Measurements from ENCODE around the gene NFIC.

The NFIC gene

DNA sequence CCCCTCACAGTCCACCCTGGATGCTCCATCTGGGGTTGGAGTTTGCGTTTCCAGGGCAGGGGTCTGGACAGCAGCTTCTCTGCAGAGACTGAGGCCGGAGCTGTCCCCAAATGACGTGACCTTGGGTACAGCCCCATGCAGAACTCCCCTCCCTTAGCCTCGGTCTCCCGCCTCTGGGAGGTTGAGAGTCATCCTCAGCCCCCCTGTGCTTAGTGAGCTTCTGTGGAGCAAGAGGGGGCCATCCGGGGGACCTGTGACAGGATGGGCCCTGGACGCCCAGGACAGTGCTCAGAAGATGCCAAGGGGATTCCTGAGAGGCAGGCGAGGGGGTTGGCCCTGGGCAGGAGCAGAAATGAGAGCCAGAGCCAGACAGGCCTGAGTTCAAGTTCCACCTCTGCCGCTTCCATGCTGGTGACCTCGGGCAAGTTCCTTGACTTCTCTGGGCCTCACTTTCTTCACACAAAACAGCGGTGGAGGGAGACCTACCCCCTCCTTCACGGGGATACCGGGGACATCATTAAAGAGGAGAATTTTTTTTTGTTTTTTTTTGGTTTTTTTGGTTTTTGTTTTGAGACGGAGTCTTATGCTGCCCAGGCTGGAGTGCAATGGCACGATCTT is 93.7 kb downstream of the NFIC start:
- DNase-seq (ENCODE audit: low read depth, low spot score): no peak
- no peak for TF ChIP-seq EZH2 (IDR thresholded peaks at IDR 0.05)
- TF ChIP-seq FOXP2 (optimal IDR thresholded peaks at IDR 0.05; ENCODE audit: control extremely low read depth, extremely low read length, insufficient read depth): no peak
- no peak for TF ChIP-seq POLR2AphosphoS5 (IDR thresholded peaks at IDR 0.05; ENCODE audit: borderline replicate concordance, low read depth, low read length)
- no peaks in the 10 kb centered on the region for H3K9me3 ChIP-seq (ENCODE audit: low read depth, low read length)
- H3K27ac ChIP-seq: no peak overlapping the region
- H3K36me3 ChIP-seq (ENCODE audit: insufficient read depth, low read length): peaks cover 22% of the 10 kb centered on the region
- H3K9ac ChIP-seq (ENCODE audit: insufficient read length): no peak overlapping the region
- H3K4me3 ChIP-seq: no peak overlapping the region

DNA sequence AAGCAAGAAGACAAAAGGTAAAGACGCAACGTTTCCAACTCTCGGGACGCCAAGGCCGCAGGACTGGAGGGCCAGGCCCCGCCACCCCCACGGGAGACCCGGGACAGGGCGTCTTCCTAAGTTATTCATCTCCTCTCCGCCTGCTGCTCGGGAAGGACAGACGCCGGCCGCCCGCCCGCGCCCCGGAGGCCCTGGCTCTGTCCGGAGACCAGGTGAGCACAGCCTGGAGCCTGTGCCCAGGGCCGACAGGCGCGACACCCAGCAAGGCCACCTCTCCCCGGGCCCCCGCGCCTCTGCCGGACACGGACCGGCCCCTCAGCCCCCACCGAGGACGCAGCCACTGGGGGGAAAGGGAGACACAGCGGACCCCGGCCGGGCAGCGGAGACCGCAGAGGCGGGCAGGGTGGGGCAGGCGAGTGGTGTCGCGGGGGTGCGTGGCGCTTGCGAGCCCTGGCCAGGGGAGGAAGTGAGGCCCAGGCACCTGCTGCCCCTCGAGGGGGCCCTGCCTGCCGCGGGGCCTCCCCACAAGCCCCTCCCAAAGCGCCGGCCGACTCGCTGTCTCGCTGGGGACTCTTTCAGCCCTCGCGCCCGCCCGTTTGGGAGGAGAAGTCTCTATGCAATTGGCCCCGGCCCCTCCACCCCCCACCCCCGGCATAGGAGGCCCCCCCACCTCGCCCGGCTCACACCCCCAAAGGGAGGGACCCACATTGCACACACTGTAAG is 96.8 kb downstream of the NFIC start:
- Histone ChIP-seq H3K27ac (no peak overlapping the region), H3K36me3 (ENCODE audit: insufficient read depth, low read length) (peaks cover 15% of the 10 kb centered on the region), H3K4me3 (no peak overlapping the region), H3K9me3 (ENCODE audit: low read depth, low read length) (no peaks in the 10 kb centered on the region), H3K9ac (ENCODE audit: insufficient read length) (no peak overlapping the region)
- no peak for DNase-seq (ENCODE audit: low read depth, low spot score)
- TF ChIP-seq EZH2 (IDR thresholded peaks at IDR 0.05): no peak
- no peak for TF ChIP-seq FOXP2 (optimal IDR thresholded peaks at IDR 0.05; ENCODE audit: control extremely low read depth, extremely low read length, insufficient read depth)
- no peak for TF ChIP-seq POLR2AphosphoS5 (IDR thresholded peaks at IDR 0.05; ENCODE audit: borderline replicate concordance, low read depth, low read length)

DNA sequence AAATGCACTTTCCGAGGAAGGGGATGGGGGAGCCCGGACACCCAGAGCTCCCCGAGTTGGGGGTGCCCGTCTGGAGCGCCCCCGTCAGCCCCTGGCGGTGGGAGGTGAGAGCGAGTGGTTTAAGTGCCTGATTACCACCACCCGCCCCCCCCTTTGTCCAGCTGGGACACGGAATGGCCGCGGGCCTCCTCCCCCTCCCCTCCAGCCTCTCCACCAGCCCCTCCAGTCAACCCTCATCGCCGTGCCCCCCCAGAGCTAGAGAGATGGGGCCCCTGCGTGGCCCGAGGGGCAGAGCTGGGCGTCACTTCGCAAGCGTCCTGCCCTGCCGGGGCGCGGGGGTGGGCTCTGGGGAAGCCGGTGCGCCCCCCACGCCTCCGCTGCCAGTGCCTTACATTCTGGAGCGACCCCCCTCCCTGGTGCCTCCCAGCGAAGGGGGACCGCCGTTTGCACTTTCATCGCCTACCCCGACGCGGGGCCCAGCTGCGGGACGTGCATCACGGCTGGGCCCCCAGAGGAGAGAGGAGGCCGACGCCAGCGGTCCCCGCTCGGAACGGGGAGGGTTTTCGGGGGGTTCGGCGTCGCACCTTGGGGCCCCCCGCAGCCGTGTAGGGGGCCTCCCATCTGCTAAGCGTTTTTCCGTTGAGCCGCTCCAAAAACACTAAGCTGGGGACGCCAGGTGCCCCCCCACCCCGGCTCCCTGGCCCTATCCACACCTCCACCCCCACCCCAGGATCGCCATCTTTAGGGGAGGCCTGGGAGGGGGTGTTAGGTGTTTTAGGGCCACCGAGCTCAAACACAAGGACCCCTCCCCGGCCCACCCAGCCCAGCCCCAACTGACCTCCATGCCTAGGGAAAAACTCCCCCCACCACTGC is 97.6 kb downstream of the NFIC start:
- Histone ChIP-seq H3K9ac (ENCODE audit: insufficient read length) (no peak overlapping the region), H3K27ac (no peak overlapping the region), H3K9me3 (ENCODE audit: low read depth, low read length) (no peaks in the 10 kb centered on the region), H3K4me3 (no peak overlapping the region), H3K36me3 (ENCODE audit: insufficient read depth, low read length) (peaks cover 15% of the 10 kb centered on the region)
- TF ChIP-seq EZH2 (IDR thresholded peaks at IDR 0.05): no peak
- no peak for TF ChIP-seq POLR2AphosphoS5 (IDR thresholded peaks at IDR 0.05; ENCODE audit: borderline replicate concordance, low read depth, low read length)
- TF ChIP-seq FOXP2 (optimal IDR thresholded peaks at IDR 0.05; ENCODE audit: control extremely low read depth, extremely low read length, insufficient read depth): no peak
- no peak for DNase-seq (ENCODE audit: low read depth, low spot score)

DNA sequence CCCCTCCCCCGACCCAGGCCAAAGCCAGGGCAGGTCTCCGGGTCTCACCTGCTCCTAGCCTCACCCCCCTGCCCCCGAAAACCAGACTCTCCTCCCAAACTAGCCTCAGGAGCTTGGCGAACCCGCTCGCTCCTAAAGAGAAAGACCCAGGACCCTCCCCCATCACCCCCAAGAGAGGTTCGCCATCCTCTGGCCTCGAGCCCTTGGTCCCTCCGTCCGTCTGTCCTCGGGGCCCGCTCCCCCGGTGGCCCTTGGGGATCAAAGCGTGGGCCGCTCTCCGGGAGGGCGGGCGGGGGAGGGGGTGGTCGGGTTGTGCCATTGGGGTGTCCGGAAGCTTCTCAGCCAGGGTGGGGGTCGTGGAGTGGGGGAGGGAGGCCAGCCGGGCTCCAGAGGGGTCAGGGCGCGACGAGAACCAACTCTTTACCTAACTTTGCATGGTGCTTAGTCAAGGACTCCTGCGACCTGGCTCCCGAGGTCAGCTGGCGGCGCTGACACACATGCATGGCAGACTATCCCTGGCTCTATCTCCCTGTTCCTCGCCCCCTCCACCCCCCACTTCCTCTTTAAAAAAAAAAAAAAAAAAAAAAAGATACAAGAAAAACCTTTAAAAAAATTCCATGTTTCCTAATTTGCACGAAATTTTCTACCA is 98.3 kb downstream of the NFIC start:
- Histone ChIP-seq H3K9ac (ENCODE audit: insufficient read length) (no peak overlapping the region), H3K27ac (no peak overlapping the region), H3K9me3 (ENCODE audit: low read depth, low read length) (no peaks in the 10 kb centered on the region), H3K36me3 (ENCODE audit: insufficient read depth, low read length) (peaks cover 13% of the 10 kb centered on the region), H3K4me3 (no peak overlapping the region)
- TF ChIP-seq EZH2 (IDR thresholded peaks at IDR 0.05) (no peak), POLR2AphosphoS5 (IDR thresholded peaks at IDR 0.05; ENCODE audit: borderline replicate concordance, low read depth, low read length) (no peak), FOXP2 (optimal IDR thresholded peaks at IDR 0.05; ENCODE audit: control extremely low read depth, extremely low read length, insufficient read depth) (no peak)
- DNase-seq (ENCODE audit: low read depth, low spot score): no peak

DNA sequence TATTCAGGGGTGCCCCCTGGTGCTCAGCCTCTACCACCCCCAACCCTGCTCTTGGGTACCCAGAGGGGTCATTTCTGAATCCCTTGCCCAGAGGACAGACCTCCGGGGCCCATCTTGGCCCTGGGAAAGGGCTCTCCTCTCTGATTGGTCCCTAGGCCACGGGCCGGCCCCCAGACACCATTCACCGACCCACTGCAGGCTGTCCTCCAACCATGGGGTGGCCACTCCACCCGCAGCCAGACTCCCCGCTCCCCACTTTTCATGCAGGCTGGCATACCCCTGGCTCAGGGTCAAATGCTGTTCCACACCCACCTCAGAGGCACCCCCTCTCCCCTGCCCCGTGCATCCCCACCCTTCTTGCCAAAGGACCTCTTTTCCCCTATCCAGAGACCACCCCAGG is 99.2 kb downstream of the NFIC start:
- no peaks in the 10 kb centered on the region for H3K9me3 ChIP-seq (ENCODE audit: low read depth, low read length)
- peaks cover 7% of the 10 kb centered on the region for H3K36me3 ChIP-seq (ENCODE audit: insufficient read depth, low read length)
- no peak overlapping the region for H3K9ac ChIP-seq (ENCODE audit: insufficient read length)
- H3K4me3 ChIP-seq: no peak overlapping the region
- no peak for DNase-seq (ENCODE audit: low read depth, low spot score)
- TF ChIP-seq POLR2AphosphoS5 (IDR thresholded peaks at IDR 0.05; ENCODE audit: borderline replicate concordance, low read depth, low read length) (no peak), FOXP2 (optimal IDR thresholded peaks at IDR 0.05; ENCODE audit: control extremely low read depth, extremely low read length, insufficient read depth) (no peak), EZH2 (IDR thresholded peaks at IDR 0.05) (no peak)
- H3K27ac ChIP-seq: no peak overlapping the region

DNA sequence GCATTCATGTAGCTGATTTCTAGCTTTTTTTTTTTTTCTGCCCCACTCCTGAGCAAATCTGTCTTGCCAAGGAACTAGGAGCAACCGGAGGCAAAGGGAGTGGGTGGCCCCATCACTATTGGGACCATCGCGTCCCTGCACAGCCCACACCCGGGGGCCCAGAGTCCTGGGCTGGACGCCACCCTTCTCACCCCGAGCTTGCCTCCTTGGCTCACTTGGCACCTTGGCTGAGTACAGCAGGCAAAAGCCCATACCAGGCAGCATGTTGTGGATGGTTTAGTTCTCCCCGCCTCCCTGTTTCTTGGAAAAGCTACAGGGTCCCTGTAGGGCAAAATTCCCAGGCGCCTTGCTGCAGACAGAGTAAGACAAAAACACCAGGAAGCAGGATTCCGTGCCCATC is 100.3 kb downstream of the NFIC start:
- Histone ChIP-seq H3K27ac (no peak overlapping the region), H3K9me3 (ENCODE audit: low read depth, low read length) (no peaks in the 10 kb centered on the region), H3K36me3 (ENCODE audit: insufficient read depth, low read length) (peaks cover 7% of the 10 kb centered on the region), H3K9ac (ENCODE audit: insufficient read length) (no peak overlapping the region), H3K4me3 (no peak overlapping the region)
- TF ChIP-seq EZH2 (IDR thresholded peaks at IDR 0.05): no peak
- no peak for TF ChIP-seq POLR2AphosphoS5 (IDR thresholded peaks at IDR 0.05; ENCODE audit: borderline replicate concordance, low read depth, low read length)
- TF ChIP-seq FOXP2 (optimal IDR thresholded peaks at IDR 0.05; ENCODE audit: control extremely low read depth, extremely low read length, insufficient read depth): no peak
- DNase-seq (ENCODE audit: low read depth, low spot score): no peak

DNA sequence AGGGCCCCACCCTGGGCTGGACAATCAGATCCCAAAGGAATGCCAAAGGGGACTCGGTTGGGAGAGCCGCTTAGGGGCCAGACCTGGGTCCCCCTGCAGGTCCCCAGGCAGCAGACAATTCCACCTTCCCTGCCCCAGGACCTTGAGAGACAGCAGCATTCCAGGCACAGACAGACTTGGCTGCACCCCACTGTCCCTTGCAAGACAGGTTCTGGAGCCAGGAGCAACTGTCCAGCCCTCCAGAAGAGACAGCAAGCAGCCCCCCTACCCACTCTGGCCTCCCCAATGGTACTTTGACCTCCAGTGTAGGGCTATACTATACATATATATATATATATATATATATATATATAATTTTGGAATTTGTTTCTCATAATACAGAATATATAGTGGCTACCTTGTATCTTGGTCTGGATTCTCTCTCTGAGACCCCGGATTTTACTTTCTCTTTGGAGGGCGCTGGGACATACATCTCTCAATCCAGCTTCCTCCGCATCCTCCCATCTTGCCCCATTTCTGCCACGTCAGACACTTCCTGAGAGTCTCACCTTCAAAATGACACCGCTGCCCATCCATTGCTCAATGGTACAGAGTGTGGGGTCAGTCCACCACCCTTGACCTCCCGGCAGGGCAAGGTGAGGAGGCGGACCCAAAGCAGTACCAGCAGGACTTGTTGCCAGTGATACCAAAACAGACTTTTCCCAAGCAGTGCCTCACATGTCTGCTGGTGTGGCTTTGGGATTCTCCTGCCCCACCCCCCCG is 101.2 kb downstream of the NFIC start:
- H3K9ac ChIP-seq (ENCODE audit: insufficient read length): no peak overlapping the region
- H3K9me3 ChIP-seq (ENCODE audit: low read depth, low read length): no peaks in the 10 kb centered on the region
- peaks cover 4% of the 10 kb centered on the region for H3K36me3 ChIP-seq (ENCODE audit: insufficient read depth, low read length)
- no peak for DNase-seq (ENCODE audit: low read depth, low spot score)
- no peak overlapping the region for H3K4me3 ChIP-seq
- TF ChIP-seq POLR2AphosphoS5 (IDR thresholded peaks at IDR 0.05; ENCODE audit: borderline replicate concordance, low read depth, low read length): no peak
- H3K27ac ChIP-seq: no peak overlapping the region

Data from SK-N-MC (cell line).